Measurements from ENCODE around the gene ZCCHC10.

Gene ZCCHC10

DNA sequence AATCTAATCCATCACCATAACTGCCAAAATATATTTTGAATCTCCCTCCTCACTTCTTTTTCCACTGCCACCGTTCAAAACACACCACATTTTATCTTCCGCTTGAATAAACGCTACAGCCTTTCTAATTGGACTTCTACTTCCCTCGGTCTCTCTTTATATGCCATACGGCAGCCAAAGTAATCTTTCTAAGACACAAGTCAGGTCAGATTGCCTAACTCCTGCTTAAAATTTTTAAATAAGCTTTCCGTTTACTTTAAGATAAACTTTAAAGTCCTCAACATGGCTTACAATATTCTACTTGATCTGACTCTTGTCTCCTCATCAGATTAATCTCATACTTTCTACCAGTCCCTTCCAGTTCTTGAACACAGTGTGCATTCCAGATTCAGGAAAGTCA, 72.6 kb downstream of the ZCCHC10 start:
- no peak for FAIRE-seq

DNA sequence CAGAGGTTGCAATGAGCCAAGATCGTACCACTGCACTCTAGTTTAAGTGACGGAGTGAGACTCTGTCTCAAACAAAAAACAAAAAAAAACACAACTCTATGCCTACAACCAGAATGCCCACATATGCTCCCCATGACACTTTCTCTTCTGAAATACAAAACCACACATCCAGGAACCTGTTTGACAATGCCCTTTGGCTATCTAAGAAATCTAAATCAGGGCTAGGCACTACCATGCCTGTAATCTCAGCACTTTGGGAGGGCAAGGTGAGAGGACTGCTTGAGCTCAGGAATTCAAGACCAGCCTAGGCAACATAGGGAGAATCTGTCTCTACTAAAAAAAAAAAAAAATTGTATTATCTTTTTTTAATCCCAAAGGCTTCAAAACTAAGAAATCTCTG, 73.5 kb downstream of the ZCCHC10 start:
- FAIRE-seq: no peak
- DNase-seq (ENCODE audit: insufficient read length, low spot score): no peak
- TF ChIP-seq, protein P1, sequence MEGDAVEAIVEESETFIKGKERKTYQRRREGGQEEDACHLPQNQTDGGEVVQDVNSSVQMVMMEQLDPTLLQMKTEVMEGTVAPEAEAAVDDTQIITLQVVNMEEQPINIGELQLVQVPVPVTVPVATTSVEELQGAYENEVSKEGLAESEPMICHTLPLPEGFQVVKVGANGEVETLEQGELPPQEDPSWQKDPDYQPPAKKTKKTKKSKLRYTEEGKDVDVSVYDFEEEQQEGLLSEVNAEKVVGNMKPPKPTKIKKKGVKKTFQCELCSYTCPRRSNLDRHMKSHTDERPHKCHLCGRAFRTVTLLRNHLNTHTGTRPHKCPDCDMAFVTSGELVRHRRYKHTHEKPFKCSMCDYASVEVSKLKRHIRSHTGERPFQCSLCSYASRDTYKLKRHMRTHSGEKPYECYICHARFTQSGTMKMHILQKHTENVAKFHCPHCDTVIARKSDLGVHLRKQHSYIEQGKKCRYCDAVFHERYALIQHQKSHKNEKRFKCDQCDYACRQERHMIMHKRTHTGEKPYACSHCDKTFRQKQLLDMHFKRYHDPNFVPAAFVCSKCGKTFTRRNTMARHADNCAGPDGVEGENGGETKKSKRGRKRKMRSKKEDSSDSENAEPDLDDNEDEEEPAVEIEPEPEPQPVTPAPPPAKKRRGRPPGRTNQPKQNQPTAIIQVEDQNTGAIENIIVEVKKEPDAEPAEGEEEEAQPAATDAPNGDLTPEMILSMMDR (IDR thresholded peaks at IDR 0.05; ENCODE audit: insufficient read depth, missing control alignments): no peak

More for the DNA sequence above, 72.6 kb downstream of the ZCCHC10 start:
- no peak for DNase-seq (ENCODE audit: insufficient read length, low spot score)
- TF ChIP-seq, protein P1 (IDR thresholded peaks at IDR 0.05; ENCODE audit: insufficient read depth, missing control alignments): no peak

DNA sequence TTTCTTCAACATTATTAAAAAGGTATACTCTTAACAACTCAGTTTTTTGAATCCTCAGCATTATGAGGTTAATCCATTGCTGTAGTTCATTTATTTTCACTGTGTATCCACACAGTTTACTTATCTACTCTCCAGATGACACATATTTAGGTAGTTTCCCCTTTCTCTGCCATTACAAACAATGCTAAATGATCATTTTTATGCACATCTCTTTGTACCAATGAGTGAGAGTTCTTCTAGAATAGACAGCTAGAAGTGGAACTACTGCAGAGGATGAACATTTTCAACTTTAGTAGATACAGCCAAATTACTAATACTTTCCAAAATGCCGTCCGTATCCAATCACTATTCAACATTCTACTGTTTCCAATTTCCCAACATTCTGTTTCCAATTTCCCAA, 74.5 kb downstream of the ZCCHC10 start:
- TF ChIP-seq, protein P1 (IDR thresholded peaks at IDR 0.05; ENCODE audit: insufficient read depth, missing control alignments): no peak
- DNase-seq (ENCODE audit: insufficient read length, low spot score): no peak
- no peak for FAIRE-seq

DNA sequence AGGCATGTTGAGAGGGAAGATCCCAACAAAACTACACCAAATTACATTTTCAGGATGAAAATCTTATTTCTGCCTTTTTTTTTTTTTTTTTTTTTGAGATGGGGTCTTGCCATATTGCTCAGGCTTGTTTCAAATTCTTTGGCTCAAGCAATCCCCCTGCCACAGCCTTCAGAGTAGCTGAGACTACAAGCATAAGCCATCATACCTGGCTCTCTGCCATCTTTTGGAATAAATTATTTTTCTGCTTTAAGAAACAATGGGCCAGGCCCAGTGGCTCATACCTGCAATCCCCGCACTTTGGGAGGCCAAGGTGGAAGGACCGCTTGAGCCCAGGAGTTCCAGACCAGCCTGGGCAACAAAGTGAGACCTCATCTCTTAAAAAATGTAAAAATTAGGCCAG, 77.2 kb downstream of the ZCCHC10 start:
- no peak for FAIRE-seq
- DNase-seq (ENCODE audit: insufficient read length, low spot score): no peak
- TF ChIP-seq, protein P1 (IDR thresholded peaks at IDR 0.05; ENCODE audit: insufficient read depth, missing control alignments): no peak

DNA sequence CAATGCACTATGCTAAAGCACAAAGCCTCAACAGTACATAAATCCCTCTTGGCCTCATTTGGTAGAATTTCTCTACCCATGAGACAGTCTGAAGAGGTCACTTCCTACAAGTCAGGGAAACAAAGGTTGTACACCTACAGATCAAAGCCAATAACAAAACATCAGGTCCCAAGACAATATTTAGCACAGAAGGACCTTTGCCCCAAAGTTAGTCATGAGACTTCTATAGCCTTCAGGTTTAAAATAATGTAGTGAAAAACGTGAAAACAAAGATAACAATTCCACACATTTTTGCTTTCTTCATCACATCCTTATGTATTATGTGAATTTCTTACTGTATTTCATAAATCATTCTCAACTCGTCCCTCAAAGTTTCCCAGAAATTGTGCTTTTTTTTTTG, 78.7 kb downstream of the ZCCHC10 start:
- FAIRE-seq: no peak
- TF ChIP-seq, protein P1 (IDR thresholded peaks at IDR 0.05; ENCODE audit: insufficient read depth, missing control alignments): no peak
- DNase-seq (ENCODE audit: insufficient read length, low spot score): no peak

Measured in D721Med (cell line).